ENCODE results near the gene CHIT1.
A peak's percentile ranks its signal among the peaks of the same experiment; 100 is the strongest.

Gene CHIT1

GRCh38 chr1:203186446-203187303 lies 42.8 kb downstream of the CHIT1 start, which contains the start of gene CHI3L1:
TSS of gene CHI3L1 (minus strand) at chr1:203186704. CDS start at chr1:203186623, 81 bp downstream.
- DNase-seq: no peak

- DNase-seq: no peak
Observed at GRCh38 chr1:203186091-203186445, 43.4 kb downstream of the CHIT1 start.

DNA sequence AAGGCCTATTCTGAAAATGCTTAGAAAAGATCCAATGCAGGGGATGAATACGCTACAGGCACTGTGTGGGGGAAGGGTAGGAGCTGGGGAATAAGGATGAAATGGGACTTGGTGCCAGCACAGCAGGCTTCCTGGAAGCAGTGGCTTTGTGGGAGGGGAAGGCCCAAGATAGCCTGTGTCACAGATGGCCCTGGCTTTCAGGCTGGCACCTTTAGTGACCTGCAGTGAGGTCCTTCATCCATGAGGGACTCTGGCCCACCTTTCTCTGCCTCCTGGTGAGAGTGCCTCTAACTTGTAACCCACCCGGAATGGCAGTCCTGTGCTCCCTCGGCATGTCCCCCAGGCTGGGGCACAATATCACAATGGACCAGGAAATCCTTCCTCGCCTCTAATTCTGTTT lies 43.9 kb downstream of the CHIT1 start:
- no peak for DNase-seq

DNA sequence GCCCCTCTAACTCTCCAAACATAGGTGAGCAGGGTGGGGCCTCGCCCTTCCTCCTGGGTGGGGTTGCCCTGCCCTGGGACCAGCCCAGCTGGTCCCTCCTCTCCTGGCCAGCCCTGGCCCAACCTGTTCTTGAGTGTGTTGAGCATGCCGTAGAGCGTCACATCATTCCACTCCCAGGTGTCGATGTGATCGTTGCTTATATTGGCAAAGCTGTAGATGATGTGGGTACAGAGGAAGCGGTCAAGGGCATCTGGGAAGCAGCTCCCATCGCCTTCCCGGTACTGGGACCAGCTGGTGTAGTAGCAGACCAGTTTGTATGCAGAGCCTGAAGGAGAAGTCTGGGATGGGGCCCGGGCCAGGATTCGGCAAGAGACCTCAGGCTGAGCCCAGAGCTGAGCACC lies 44.4 kb downstream of the CHIT1 start:
- DNase-seq: no peak

GRCh38 chr1:203184467-203184866 lies 45.0 kb downstream of the CHIT1 start:
- no peak for DNase-seq

DNA sequence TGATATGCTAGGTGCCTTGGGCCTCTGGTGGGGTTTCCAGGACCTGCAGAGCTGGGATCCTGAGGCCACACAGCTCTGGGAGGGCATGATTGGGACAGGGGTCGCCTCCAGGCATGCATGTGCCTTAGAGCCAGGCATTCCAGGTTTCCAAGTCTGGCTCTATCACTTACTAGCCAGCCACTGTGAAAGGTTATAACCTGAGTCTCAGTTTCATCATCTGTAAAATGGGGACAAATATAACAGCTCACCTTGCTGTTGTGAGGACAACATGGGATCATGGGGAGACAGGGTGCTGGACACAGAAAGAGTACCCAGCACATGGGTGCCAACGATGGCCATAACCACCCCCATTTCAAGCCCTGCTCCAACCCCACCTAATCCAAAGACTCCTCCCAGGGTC lies 45.6 kb downstream of the CHIT1 start:
- no peak for DNase-seq

DNA sequence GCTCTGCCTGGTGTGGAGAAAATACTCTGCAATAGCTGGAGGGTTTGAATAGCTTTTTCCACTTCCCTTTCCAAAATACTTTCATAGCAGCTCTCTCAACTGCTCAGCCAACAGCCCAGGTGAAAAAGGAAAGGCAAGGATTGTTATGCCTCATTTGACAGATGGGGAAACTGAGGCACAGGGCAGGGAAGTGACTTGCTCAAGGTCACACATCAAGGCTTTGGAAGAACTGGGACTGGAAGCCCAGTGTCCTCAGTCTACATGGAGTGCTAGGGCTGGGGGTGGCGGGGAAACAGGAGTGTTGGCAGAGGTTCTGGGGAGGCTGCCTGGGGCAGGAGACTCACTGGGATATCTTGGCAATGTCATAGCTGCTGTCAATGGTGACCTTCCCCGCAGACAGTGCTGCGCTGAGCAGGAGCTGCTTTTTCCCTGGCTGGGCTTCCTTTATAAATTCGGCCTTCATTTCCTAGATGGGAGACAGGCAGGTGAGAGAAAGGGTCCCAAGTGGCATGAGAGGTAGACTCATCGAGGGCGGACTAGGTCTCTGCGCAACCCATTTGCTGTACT lies 47.0 kb downstream of the CHIT1 start:
- no peak for DNase-seq

DNA sequence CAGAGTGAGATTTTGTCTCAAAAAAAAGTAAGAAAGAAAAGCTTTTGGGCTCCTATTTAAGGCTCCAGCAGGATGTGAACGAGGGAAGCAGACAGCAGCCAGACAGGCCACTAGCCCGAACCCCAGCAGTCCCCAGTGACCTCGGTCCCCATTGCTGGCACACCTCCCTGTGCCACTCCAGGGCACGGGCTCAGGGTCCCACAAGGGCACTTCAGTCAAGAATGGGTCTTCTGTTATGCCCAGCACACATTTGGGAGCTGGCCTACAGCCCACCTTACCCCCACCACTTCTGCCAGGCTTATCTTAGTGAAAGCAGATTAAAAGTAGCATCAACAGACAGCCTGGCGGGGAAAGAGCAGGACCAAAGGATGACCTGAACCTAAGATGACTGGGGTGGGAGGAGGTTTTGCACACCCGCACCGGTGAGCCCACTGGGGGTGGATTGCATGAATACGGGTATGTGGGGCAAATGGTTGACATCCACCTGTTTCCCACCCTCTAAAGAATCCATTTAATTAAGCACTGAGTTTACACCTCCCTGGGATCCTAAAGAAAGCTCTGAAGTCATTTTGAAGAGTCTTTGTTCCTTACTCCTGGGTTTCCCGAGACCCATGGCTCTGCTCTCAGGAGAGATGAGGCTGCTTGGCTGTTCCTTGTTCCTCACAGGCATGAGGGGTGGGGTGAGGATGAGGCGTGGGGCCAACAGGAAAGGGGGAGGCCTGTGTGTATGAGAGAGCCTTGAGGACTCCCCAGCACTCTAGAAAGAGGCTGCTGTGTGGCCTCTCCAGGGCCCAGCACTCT lies 47.7 kb downstream of the CHIT1 start:
- no peak for DNase-seq

DNA sequence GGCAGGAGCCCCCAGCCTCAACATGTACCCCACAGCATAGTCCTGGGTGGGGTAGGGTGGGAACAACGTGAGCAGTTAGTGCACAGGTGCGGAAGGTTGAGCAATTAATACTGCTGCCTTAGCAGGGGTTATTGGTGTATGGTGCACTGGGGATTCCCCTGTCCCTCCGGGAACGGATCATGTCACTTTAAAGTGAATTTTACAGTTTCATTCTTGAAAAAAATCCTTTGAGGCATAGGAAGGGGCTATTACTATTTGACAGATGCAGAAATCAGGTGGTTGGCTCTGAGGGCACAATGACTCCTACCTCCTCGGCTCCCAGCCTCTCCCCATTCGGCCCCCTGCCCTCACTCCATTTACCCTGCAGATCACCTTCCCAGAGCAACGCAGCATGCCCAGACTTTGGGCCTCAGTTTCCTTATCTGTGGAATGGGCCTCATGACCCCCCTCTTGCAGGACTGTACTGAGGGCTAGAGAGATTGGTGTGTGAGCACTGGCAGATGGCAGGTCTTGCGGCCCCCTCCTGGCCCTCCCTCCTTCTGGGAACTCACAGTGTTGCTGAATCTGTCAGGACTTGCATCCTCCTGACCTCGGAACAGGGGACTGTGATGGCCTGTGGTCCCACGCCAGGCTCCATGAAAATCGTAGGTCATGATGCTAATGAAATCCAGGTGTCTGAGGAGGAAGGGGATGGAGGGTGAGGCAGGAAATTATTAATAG lies 48.7 kb downstream of the CHIT1 start:
- DNase-seq: no peak

DNA sequence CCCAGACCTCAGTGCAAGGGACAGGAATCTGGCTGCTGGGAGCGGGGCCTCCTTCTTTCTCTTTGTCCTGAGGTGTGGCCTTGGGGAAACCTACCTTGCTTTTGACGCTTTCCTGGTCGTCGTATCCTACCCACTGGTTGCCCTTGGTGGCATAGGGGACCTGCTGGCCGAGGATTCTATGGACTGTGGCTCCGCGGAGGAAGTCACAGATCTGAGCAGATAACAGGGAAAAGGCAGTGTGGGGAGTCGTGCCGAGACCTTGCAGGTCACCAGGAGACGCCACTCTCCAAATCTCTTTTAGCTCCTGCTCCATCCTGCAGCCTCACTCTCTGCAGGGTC lies 49.8 kb downstream of the CHIT1 start:
- DNase-seq: no peak

DNA sequence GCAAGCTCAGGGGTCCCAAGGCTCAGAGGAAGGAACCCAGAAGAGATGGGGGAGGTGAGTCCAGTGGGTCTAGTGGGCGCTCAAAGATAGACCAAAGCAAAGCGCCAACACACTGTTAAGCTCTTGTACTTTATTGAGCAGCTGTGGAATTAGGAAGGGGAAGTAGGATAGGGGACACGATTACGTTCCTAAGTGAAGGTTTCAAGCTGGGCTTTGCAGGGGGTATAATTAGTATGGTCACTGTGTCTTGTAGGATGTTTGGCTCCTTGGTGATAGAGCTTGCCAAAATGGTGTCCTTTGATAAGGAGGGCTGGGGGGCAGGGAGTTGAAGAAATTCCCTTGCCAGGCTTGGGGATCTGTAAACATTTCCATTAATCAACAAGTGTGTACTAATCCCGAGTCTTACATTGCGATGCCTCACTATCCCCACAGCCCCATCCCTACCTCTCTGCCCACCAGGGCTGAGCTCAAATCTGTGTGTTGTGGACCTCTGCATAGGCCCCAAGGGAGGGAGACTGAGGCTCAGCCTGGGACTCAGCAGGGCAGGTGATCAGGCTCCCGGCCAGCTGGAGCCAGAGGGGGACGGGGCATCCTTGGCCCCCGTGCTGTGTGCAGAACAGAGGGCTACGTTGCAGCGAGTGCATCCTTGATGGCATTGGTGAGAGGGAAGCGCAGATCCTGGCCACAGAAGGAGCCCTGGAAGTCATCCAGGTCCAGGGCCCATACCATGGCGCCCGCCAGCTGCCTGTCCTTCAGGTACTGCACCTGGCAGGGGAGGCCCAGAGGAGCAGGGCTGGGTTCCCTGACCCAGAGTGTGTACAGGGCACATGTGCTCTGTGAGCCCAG lies 50.4 kb downstream of the CHIT1 start:
- DNase-seq: no peak

GRCh38 chr1:203178083-203178482 lies 51.4 kb downstream of the CHIT1 start:
- DNase-seq: no peak

DNA sequence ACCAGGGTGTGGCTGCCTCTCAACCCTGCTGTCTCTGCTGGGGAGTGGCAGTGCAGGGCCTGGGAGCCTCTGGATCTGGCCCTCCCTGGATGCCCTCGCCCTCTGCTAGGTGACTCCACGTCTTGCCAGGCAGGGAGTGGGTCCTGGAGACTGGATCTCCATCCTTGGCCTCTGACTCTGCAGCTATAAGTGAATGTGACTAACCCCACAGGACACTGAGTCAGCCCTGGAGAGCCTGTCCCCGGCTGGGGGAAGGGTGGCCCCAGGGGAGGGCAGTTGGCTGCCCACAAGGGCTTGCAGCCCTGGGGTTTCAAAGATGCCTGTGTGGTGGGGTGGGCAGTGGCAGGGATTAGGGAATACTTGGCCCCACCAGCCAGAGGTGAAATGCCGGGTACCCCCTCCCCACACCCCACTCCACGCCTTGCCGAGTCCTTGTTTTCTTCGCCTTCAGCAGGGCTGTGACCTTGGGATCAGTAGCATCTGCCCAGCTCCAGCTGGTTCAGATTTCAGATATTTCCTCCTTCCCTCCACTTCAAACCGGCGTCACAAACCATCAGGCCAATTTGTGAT lies 51.9 kb downstream of the CHIT1 start:
- DNase-seq: no peak

DNA sequence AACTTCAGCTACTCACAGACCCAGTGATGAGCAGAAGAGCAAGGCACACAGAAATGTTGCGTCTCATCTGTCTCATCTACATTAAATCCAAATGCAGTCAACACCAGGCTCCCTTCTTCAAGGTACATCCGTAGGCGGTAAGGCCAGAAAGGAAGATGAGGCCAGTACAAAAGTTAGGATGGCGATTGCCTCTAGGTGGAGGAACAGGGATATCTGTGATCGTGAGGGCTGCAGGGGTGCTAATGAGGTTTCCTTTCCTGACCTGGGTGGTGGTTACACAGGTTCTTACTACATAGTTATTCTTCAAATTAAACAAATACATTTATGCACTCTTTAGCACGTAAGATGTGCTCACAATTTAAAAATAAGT lies 52.5 kb downstream of the CHIT1 start:
- DNase-seq: no peak

DNA sequence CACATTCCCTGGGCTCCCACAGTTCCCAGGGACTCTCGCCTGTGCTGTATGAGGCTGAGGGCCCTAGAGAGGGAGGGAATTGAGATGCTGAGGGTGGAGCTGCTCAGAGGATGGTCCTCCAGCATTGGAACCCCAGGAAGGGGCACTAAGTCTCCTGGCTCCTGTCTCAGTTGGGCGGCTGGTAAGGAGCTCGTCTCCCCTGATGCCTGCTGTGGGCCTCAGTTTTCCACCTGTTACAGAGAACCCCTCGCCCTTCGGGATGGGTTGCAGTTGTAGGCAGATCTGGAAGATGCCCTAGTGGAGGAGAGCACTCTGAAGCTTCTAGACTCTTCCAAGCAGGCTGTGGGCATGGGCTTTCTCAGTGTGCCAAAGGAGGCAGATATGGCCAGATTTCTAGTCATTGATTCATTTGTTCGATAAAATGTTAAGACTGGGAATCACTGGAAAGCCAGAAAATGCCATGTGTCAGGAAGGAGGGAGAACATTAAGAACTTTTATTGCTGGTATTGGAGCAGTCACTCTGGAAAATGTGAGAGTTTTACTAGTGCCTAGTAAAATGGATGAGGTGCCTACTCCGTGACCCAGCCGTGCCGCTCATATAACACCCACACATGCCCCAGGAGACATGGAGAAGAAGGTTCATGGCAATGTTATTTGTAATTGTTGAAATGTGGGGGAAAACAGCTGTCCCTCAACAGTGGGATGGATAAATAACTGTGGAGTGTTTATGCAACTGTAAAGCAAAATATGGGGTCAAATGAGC lies 53.0 kb downstream of the CHIT1 start:
- no peak for DNase-seq

DNA sequence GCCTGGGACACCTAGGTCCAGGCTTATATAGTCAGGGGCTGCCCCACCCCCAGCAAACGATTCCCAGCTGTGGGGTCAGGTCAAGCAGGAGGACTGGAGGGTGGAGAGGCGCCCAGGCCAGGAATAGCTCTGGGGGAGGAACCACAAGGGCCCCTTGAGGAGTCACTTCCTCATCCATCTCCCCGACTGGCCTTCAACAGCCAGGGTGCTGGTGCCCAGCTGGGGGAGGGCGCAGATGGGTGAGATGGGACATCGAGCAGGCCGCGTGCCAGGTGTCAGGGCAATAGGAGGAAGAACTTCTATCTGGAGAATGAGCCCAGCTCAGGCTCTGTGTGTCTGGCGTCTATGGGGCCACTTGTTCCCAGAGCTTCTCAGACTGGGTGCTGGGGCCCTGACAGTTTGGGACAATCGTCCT lies 53.6 kb downstream of the CHIT1 start:
- DNase-seq: no peak

DNA sequence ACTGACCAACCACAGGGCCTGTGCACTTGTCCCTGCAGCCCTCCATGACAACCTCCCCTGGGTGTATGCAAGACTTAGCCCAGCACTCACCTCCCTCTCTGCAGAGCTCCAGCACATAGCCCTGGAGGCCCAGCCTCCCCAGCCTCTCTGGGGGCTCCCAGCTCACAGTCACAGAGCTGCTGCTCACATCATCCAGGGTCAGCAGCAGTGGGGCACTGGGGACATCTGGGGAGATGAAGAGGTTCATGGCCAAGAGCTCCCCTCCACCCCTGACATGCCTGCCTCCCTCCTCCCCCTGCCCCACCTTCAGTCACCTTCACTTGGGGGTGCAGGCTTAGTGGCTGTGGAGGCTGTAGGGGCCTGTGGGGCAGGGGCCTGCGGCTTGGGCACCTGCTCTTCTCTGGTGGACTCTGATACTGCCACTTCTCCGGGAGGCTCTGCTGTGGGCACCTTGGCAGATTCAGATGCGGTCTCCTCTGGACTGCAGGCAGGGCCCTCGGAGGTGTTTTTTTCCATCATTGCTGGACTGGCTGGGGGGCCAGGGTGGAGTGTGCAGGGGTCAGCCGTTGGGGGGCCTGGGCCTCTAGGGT lies 54.1 kb downstream of the CHIT1 start, which contains the start of gene MYBPH:
Gene MYBPH, minus strand, starts transcription at position 590 of the 590 bp plus-strand sequence. Its CDS starts 71 bp downstream, at position 519.
- no peak for DNase-seq

- DNase-seq: no peak
Observed at GRCh38 chr1:203174324-203174985, 55.0 kb downstream of the CHIT1 start.

- DNase-seq: peak; percentile 92
Observed at GRCh38 chr1:203173566-203173965, 55.9 kb downstream of the CHIT1 start.

DNA sequence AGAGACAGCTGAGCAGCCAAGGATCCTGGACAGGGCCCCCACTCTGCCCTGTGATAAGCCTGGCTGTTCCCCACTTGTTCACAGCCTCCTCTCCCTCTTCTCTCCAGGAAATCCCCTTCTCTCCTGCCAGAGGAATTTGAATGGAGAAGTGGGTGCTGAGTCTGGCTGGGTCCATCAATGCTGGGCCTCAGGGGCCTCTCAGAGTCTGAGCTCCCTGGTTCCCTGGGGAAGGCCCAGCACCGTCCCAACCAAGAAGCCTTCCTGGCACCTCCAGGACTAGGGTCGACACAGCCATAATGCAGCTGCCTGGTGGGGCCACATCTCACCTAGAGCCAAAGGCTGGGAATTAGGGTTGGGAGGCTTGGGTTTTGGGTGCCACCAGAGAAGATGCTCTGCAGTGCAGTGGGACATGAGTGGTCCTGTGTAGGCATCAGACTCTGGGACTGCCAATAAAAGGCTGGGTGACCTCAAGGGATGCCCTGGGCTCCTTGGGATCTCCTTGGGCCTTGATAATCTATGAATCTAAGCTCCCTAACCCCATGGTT lies 56.4 kb downstream of the CHIT1 start:
- no peak for DNase-seq

All from NCI-H2171 (cell line).